Measurements from ENCODE around the gene NDST3. TPM values are rescaled to one million over a fixed set of nuclear protein-coding genes. Genes with fewer than 3 reads are reported as not detected.
A peak's percentile ranks its signal among the peaks of the same experiment; 100 is the strongest.

The NDST3 gene
- total RNA-seq, 1 donor from 2014 or later, result 0.20 TPM

DNA sequence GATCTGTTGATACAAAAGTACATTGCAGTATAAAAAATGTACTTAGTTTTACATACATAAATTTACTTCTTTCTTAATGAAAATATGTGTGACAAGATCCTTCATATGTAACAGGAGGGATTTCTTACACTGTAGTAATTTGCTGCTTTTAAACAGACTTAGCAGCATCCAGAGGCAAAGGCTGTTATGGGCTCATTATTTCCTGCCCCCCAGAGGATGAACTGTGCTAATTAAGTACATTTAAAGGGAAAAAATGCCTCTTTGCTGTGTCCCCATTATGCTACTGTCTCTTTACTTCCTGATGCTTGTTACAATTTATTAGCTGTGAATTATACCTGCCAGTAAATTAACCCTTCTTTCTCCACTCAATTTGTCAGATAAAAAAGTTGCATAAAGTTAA lies 47.1 kb downstream of the NDST3 start:
- no peak for DNase-seq

- no peak for DNase-seq
These were observed 47.9 kb downstream of the NDST3 start for GRCh38 chr4:118082182-118082581.

DNA sequence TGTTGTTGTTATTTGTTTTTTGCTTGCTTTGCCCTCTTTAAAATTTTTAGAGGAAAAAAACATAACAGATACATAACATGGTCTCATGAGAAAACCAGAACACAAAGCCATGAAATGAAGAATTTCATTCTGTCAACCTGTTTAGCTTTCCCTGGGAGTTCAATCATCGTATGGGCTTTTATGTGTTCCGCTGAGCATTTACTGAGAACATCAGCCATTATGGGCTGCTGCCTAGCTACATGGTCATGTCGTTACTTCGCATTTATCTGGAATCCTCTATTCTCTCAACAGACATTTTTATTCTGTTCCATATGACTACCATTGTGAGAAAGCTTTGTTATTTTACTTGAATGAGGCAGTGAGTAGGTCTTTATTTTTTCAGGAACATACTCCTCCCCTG lies 51.4 kb downstream of the NDST3 start:
- DNase-seq, result no peak

DNA sequence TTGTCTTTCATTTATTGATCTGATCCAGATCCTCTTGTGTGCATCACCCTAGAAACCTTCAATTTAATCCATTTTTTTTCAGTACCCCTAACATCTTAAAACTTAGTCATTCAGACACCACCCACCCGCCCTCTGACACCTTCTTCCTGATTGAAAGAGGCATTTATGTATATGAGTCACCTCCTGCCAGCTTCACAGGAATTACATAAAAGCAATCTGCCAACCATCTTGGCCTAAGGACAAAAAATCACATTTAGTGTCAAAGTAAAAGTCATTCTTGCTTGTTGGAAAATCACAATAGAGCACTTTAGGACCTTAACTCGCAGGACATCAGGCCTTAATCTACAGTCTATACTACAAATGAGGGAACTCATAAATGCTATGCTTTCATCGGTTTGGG lies 52.1 kb downstream of the NDST3 start:
- no peak for DNase-seq

DNA sequence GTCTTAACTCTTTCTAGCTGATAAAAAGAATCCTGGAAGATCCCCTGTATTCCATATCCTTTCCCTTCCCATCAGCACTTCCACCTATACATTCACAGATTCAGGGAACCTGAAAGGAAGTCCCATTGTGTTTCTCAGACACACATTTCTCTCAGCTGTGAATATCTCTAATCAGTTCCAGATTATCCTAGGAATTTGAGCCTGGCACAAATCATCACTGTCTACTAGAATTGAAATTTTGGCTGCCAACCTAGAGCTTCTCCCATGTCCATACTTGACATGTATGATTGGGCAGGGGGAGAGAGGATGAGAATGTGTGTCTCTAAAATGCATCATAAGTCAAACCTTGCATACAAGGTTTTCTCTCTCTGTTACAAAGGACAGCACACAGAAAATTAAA lies 53.1 kb downstream of the NDST3 start:
- no peak for DNase-seq

- no peak for DNase-seq
These were observed 64.8 kb downstream of the NDST3 start for GRCh38 chr4:118099106-118099505.

GRCh38 chr4:118102195-118102594 lies 67.9 kb downstream of the NDST3 start:
- no peak for DNase-seq

DNA sequence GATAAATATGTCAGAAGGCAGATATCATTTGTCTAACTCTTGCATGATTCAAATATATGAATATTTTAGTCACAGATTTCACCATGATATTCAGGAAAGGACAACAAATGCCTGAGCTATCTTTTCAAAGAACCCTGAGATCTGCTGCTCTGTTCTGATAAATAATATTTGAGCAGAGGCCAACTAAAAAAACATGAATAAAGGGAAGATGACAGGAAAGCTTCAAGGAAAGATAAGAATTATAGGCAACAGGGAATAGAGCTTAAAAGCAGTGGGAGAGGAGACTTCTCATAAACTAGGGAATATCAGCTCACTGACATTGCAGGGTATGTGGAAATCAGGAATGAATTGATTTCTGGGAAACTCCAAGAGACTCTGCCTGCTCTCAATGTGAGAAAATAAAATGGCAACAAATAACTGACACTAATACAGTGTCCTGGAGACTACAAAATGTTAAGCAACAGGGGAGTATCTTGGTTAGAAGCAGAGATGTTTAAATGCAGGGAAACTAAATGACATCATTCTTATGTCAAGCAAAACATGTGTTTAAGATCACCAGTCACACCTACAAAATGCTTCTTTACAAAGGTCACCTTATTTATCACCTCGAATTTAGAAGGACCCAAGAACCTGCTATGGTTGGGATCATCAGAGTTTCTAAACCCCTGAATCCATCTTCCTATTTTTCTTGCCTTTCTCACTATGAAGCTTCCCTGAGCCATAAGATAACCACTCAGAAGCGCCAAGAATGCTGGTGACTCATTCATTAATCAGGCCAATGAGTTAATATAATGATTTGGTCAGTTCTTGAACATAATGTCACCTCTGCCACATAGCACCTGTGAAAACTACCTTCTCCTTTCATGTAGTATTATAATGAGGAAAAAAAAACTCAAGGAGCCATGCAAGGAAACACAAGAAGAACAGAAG lies 78.1 kb downstream of the NDST3 start:
- no peak for DNase-seq

GRCh38 chr4:118113220-118113619 lies 78.9 kb downstream of the NDST3 start:
- no peak for DNase-seq

DNA sequence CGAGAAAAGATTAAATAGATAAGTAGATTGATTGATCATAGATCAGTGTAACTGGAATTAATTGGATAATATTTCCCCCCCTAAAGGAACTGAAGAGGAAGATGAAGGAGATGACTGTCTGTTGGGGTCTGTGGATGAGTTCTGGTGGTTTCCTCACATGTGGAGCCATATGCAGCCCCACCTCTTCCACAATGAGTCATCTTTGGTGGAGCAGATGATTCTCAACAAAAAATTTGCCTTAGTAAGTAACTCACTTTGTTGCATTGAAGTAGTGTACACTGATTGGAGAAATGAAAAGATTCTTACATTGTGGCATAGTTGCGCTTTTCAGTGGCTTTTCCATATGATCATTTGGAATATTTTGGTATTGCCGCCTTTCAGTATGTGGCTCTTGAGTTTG lies 80.4 kb downstream of the NDST3 start:
- no peak for DNase-seq

DNA sequence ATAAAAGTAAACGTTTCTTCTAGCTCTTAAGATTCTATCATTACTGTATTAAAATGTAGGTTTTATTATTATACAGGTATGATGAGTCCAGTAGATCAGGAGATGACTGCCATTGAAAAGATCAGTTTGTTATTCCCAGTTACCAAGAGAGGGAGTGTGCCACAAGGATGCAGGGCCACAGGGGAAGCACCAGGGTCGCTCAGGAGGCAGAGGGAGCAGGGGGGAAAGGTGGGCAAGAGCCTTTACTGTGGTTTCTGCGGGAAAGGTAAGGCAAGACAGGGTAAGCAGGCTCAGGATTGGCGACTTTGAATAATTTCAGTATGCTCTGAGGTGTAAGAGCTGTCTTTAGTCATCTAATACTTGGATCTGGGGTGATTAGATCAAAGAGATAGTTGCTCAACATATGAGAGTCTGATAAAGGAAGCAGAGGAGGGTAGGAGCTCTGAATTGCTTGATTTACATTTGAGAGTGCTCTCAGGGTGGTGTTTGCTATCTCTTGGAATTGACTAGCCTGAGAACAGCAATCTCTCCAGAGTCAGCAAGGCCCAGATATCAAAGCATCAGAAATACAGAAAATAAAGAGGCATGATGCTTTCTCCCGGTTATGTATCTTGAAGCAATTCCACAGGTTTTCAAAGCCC lies 86.0 kb downstream of the NDST3 start:
- DNase-seq, result no peak

GRCh38 chr4:118124997-118125396 lies 90.7 kb downstream of the NDST3 start:
- DNase-seq, result no peak

DNA sequence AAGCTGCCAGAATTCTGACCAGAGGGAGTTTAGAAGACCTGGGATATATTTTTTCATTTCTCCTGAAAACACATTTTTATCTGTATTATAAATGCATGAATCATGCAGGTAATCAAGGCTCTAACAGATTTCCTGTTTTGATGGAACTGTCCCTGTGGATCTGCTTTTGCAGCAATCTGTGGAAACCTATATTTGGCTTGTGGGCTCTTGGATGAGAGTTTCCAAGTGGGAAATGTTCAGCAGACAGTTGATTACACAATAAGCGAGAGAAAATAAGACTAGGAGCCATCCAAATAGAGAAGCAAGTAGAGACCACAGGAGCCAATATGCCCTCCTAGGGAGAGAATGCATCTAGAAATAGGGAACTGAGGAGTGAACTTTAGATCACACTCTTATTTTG lies 105.0 kb downstream of the NDST3 start:
- no peak for DNase-seq

- no peak for DNase-seq
These were observed 107.0 kb downstream of the NDST3 start for GRCh38 chr4:118141240-118141639.

- no peak for DNase-seq
These were observed 120.4 kb downstream of the NDST3 start for GRCh38 chr4:118154649-118155048.

- no peak for DNase-seq
These were observed 121.2 kb downstream of the NDST3 start for GRCh38 chr4:118155516-118155915.

- DNase-seq, result no peak
These were observed 124.6 kb downstream of the NDST3 start for GRCh38 chr4:118158763-118159375.

DNA sequence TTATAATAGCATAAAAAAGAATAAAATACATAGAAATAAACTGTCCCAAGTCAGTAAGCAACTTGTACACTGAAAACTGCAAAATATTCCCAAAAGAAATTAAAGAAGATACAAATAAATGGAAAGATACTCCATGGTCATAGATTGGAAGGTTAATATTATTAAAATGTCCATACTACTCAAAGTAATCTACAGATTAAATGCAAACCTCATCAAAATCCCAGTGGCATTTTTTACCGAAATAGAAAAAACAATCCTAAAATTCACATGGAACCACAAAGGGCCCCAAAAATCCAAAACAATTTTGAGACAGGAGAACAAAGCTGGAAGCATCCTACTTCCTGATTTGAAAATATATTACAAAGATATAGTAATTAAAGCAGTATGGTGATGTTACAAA lies 133.0 kb downstream of the NDST3 start:
- no peak for DNase-seq

DNA sequence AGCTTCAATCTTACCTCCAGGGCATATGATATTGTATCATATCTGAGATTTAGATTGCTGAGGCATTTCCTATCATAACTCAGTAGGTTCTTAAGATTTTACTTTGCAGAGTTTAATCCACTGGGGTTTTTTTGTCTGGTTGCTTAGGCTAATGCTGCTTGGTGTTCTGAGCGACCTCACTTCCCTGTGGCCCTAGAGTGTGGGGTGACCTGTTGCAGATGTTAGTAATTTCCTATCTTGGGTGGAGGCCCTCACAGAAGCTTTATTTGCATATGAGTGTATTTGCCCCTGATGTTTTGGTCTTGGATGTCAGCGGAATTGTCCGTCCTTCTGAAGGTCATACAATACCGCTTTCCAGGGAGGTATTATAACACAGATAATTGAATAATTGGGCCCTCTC lies 137.1 kb downstream of the NDST3 start:
- no peak for DNase-seq

DNA sequence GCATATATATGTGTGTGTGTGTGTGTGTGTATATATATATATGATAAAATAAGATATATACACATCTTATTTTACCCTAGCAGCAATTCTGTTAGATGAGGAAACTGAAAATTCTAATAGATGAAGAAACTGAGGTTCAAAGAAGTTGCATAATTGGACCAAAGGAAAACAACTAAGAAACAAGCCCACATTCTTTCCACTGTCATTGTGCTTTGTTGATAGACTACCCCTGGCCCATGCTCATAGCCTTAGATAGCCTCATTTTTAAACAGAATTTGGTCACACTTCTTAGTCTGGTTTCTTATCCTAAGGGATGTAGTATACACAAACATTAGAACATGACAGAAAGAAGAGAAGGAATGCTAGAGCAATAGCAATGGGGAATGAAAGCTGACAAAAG lies 138.8 kb downstream of the NDST3 start:
- no peak for DNase-seq

DNA sequence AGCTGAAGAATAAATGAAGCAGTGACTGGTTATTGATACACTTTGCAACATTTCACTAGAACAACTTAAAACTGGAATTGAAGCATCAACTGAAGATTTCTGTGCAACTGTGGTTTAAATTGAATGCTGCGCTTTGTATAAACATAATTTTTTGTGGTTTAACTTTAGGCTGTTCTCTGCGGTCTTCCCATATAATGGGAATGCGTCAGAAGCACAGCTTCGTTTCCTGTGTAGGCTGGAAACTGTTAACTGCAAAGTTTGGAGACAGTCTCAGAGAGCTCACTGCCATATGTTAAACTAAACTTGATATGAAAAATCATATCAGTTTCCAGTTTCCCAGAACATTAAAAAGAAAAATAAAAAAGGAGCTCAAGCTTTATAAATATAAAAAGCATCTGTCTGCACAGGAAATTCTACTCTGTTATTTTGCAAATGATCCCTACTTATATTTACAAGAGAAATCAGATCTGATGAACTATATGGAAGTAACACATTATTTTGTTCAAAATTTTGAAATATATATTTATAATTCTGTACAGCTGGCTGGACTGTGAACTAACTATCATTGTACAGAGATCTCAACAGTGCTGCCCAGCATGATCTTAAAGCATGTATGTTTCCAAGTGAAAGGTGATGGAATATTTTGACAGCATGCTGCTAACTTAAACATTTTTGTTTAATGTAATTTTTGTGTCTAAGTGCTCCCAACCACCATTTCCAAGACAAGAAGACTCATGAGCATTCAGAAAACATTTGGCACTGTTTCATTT lies 139.9 kb downstream of the NDST3 start:
- DNase-seq, result peak; percentile 6

DNA sequence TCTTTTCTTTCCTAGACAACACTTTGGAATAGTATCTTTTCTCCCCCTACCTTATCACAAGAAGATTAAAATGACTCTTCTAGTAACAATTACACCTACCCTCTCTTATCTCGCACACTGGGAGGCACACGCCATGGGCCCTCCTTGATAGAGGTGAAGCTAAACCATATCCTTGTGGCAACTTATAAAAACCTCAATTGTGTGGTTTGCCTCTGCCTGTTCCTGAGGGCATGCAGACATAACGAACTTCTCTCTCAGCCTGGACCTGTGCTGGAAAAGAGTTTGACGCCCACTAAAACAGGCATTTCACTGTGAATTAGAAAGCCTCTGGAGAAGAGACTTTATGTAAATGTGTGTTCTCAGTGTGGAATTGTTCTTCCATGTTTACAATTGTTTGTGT lies 141.2 kb downstream of the NDST3 start:
- no peak for DNase-seq

DNA sequence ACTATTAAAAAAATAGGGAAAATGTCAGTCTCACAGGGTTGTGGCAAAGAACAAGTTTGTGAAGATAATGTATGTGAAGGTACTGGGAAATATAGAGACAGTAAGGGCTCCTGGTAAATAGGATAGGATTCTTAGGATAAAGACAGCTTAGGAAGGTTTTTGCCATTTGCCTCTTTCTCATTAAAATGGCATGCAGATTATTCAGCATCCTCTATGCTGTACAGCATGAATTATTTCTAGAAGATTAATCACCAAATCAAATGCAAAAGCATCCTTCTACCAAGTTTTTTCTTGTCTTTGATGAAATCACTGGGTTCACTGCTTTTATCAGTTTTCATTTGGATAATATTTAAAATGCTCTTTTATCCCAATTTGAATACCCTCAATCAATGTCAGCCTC lies 142.8 kb downstream of the NDST3 start:
- no peak for DNase-seq

All from skin of body (tissue), 2 donors.